H54 (cell line): Measurements from ENCODE around the gene PRR15L.

ENCODE experiments used
- DNase-seq: peaks from one replicate; pipeline ENCODE4 v3.0.0; 2011; ENCODE audit warnings: low spot score, mixed read lengths; ENCODE audit not compliant: insufficient read length
- FAIRE-seq: peaks from 3 replicates; lab custom pipeline; 2011; peaks lifted over from hg19 to GRCh38; lab: Jason Lieb, UNC
- POLR2A ChIP-seq: IDR thresholded peaks from 2 replicates; pipeline ENCODE4 v1.6.1; 2011; ENCODE audit warnings: low read depth, mild to moderate bottlenecking, low read length

Gene PRR15L

GRCh38 chr17:47962901-47963300, 5.2 kb upstream of the PRR15L start:
- FAIRE-seq (no peak), DNase-seq (no peak)
- TF ChIP-seq POLR2A = no peak

GRCh38 chr17:47961406-47961805, 3.7 kb upstream of the PRR15L start:
- no peak for FAIRE-seq
- no peak for DNase-seq
- TF ChIP-seq POLR2A = no peak

GRCh38 chr17:47959825-47960655, 2.4 kb upstream of the PRR15L start:
- DNase-seq (no peak), FAIRE-seq (no peak)
- TF ChIP-seq POLR2A = no peak

- no peak for TF ChIP-seq POLR2A
- FAIRE-seq = no peak
- DNase-seq = no peak
Observed at GRCh38 chr17:47956791-47957590, 692 bp downstream of the PRR15L start.

- no peak for DNase-seq
- no peak for TF ChIP-seq POLR2A
- no peak for FAIRE-seq
Observed at GRCh38 chr17:47955497-47956461, 1.9 kb downstream of the PRR15L start.

- no peak for TF ChIP-seq POLR2A
- DNase-seq = no peak
- FAIRE-seq = no peak
Observed at GRCh38 chr17:47953909-47954308, 3.8 kb downstream of the PRR15L start.

GRCh38 chr17:47952171-47953021, 5.3 kb downstream of the PRR15L start:
- FAIRE-seq = no peak
- TF ChIP-seq POLR2A = no peak
- no peak for DNase-seq

GRCh38 chr17:47950448-47950847, 7.2 kb downstream of the PRR15L start:
- DNase-seq = no peak
- TF ChIP-seq POLR2A = no peak
- FAIRE-seq = no peak

- no peak for FAIRE-seq
- no peak for TF ChIP-seq POLR2A
- no peak for DNase-seq
Observed at GRCh38 chr17:47949946-47950345, 7.7 kb downstream of the PRR15L start.

- TF ChIP-seq POLR2A = no peak
- FAIRE-seq = no peak
- DNase-seq = peak; percentile 82
Observed at GRCh38 chr17:47949197-47949759, 8.4 kb downstream of the PRR15L start.

- peak; percentile 45 for DNase-seq
- no peak for FAIRE-seq
- no peak for TF ChIP-seq POLR2A
Observed at GRCh38 chr17:47948706-47949196, 8.9 kb downstream of the PRR15L start.

GRCh38 chr17:47946929-47947397, 10.7 kb downstream of the PRR15L start:
- FAIRE-seq (peak; percentile 50), DNase-seq (peak; percentile 94)
- no peak for TF ChIP-seq POLR2A
